ENCODE measurements around the gene TKT.
A peak's percentile ranks its signal among the peaks of the same experiment; 100 is the strongest.
"Not testable (repeated sequence)": the region's sequence is repeated elsewhere in the genome, so short reads cannot be mapped to it uniquely, and the experiment has no call there.

- not testable (repeated sequence) for TF ChIP-seq POLR2A (IDR thresholded peaks at IDR 0.05)
- peak; percentile 90 to 96 (median 92) for TF ChIP-seq CTCF (IDR thresholded peaks at IDR 0.05)
These were observed 43.8 kb upstream of the TKT start for GRCh38 chr3:53299611-53300023.

All from right lobe of liver (tissue), 4 donors.